ENCODE results near the gene ZNF804A.
"Not testable (repeated sequence)": the region's sequence is repeated elsewhere in the genome, so short reads cannot be mapped to it uniquely, and the experiment has no call there.

The ZNF804A gene

GRCh38 chr2:184729581-184729980 lies 131.3 kb downstream of the ZNF804A start:
- no peak for DNase-seq

GRCh38 chr2:184730288-184730687 lies 132.0 kb downstream of the ZNF804A start:
- DNase-seq: no peak

GRCh38 chr2:184734338-184734737 lies 136.0 kb downstream of the ZNF804A start:
- no peak for DNase-seq

- no peak for DNase-seq
Observed at GRCh38 chr2:184735611-184736010, 137.3 kb downstream of the ZNF804A start.

GRCh38 chr2:184743096-184743495 lies 144.8 kb downstream of the ZNF804A start:
- DNase-seq: no peak

- DNase-seq: no peak
Observed at GRCh38 chr2:184756161-184756560, 157.8 kb downstream of the ZNF804A start.

- no peak for DNase-seq
Observed at GRCh38 chr2:184756885-184757284, 158.6 kb downstream of the ZNF804A start.

- not testable (repeated sequence) for DNase-seq
Observed at GRCh38 chr2:184759557-184760255, 161.4 kb downstream of the ZNF804A start.

GRCh38 chr2:184760931-184761330 lies 162.6 kb downstream of the ZNF804A start:
- no peak for DNase-seq

- DNase-seq: no peak
Observed at GRCh38 chr2:184765112-184765895, 167.0 kb downstream of the ZNF804A start.

GRCh38 chr2:184767059-184767458 lies 168.7 kb downstream of the ZNF804A start:
- no peak for DNase-seq

- no peak for DNase-seq
Observed at GRCh38 chr2:184769023-184769422, 170.7 kb downstream of the ZNF804A start.

- DNase-seq: no peak
Observed at GRCh38 chr2:184769686-184770085, 171.4 kb downstream of the ZNF804A start.

- DNase-seq: no peak
Observed at GRCh38 chr2:184779777-184780176, 181.4 kb downstream of the ZNF804A start.

GRCh38 chr2:184780384-184780783 lies 182.1 kb downstream of the ZNF804A start:
- no peak for DNase-seq

- DNase-seq: no peak
Observed at GRCh38 chr2:184780944-184781343, 182.6 kb downstream of the ZNF804A start.

- DNase-seq: no peak
Observed at GRCh38 chr2:184783576-184783975, 185.2 kb downstream of the ZNF804A start.

- no peak for DNase-seq
Observed at GRCh38 chr2:184793176-184793575, 194.8 kb downstream of the ZNF804A start.

- no peak for DNase-seq
Observed at GRCh38 chr2:184799379-184799778, 201.1 kb downstream of the ZNF804A start.

GRCh38 chr2:184814421-184814820 lies 216.1 kb downstream of the ZNF804A start:
- DNase-seq: no peak

- DNase-seq: no peak
Observed at GRCh38 chr2:184815824-184816223, 217.5 kb downstream of the ZNF804A start.

GRCh38 chr2:184824597-184824996 lies 226.3 kb downstream of the ZNF804A start:
- no peak for DNase-seq

GRCh38 chr2:184830531-184830930 lies 232.2 kb downstream of the ZNF804A start:
- no peak for DNase-seq

- no peak for DNase-seq
Observed at GRCh38 chr2:184834699-184835397, 236.5 kb downstream of the ZNF804A start.
